OCI-M2 (cell line): ENCODE measurements around the gene MGME1.

Experiments used
- DNase-seq: peaks from one replicate; lab custom pipeline; 2025; ENCODE audit not compliant: unreplicated experiment; lab: John Stamatoyannopoulos, UW

The MGME1 gene

GRCh38 chr20:17992224-17992637 is 23.4 kb downstream of the MGME1 start:
- DNase-seq: no peak

- DNase-seq: no peak
Observed at GRCh38 chr20:17992847-17993513, 24.2 kb downstream of the MGME1 start.

- no peak for DNase-seq
Observed at GRCh38 chr20:17993546-17993945, 24.7 kb downstream of the MGME1 start.

- peak; percentile 39 for DNase-seq
Observed at GRCh38 chr20:17995967-17996819, 27.4 kb downstream of the MGME1 start.

GRCh38 chr20:17998446-17998845 is 29.6 kb downstream of the MGME1 start:
- no peak for DNase-seq

- DNase-seq: no peak
Observed at GRCh38 chr20:17999566-17999965, 30.7 kb downstream of the MGME1 start.

- no peak for DNase-seq
Observed at GRCh38 chr20:18001131-18001921, 32.5 kb downstream of the MGME1 start.

- no peak for DNase-seq
Observed at GRCh38 chr20:18003897-18004296, 35.1 kb downstream of the MGME1 start.

GRCh38 chr20:18004384-18005031 is 35.7 kb downstream of the MGME1 start:
- DNase-seq: no peak

GRCh38 chr20:18005170-18005989 is 36.6 kb downstream of the MGME1 start:
- no peak for DNase-seq

GRCh38 chr20:18005990-18006364 is 37.2 kb downstream of the MGME1 start:
- no peak for DNase-seq

- DNase-seq: no peak
Observed at GRCh38 chr20:18006684-18007083, 37.9 kb downstream of the MGME1 start.

- no peak for DNase-seq
Observed at GRCh38 chr20:18007534-18008292, 38.9 kb downstream of the MGME1 start.

GRCh38 chr20:18009116-18009515 is 40.3 kb downstream of the MGME1 start:
- DNase-seq: no peak

- no peak for DNase-seq
Observed at GRCh38 chr20:18011482-18011881, 42.7 kb downstream of the MGME1 start.

GRCh38 chr20:18011951-18012645 is 43.3 kb downstream of the MGME1 start:
- no peak for DNase-seq

- DNase-seq: no peak
Observed at GRCh38 chr20:18012901-18013300, 44.1 kb downstream of the MGME1 start.

- DNase-seq: no peak
Observed at GRCh38 chr20:18014411-18014810, 45.6 kb downstream of the MGME1 start.

- DNase-seq: no peak
Observed at GRCh38 chr20:18016772-18017171, 48.0 kb downstream of the MGME1 start.
